Glutamatergic neuron (in vitro differentiated cells): ENCODE data around the gene SLC35G2. TPM values are rescaled to one million over a fixed set of nuclear protein-coding genes. Genes with fewer than 3 reads are reported as not detected.

ENCODE experiments used
- DNase-seq: peaks from one replicate; pipeline ENCODE4 v3.0.0; 2022
- H3K27ac Mint-ChIP-seq: one replicate; pipeline ENCODE4 v1.8.0; 2020; ENCODE audit warnings: mild to moderate bottlenecking, mixed read lengths, inconsistent platforms; ENCODE audit not compliant: unreplicated experiment
- H3K27me3 Mint-ChIP-seq: one replicate; pipeline ENCODE4 v1.8.0; 2020; ENCODE audit warnings: mild to moderate bottlenecking, moderate library complexity, mixed read lengths, inconsistent platforms; ENCODE audit not compliant: unreplicated experiment
- H3K36me3 Mint-ChIP-seq: one replicate; pipeline ENCODE4 v1.8.0; 2020; ENCODE audit warnings: mild to moderate bottlenecking, mixed read lengths, inconsistent platforms; ENCODE audit not compliant: unreplicated experiment
- H3K4me1 Mint-ChIP-seq: one replicate; pipeline ENCODE4 v1.8.0; 2020; ENCODE audit warnings: mild to moderate bottlenecking, low read depth, mixed read lengths, inconsistent platforms; ENCODE audit not compliant: unreplicated experiment
- H3K4me3 Mint-ChIP-seq: one replicate; pipeline ENCODE4 v1.8.0; 2020; ENCODE audit warnings: mild to moderate bottlenecking, mixed read lengths, inconsistent platforms; ENCODE audit not compliant: unreplicated experiment
- H3K9me3 Mint-ChIP-seq: one replicate; pipeline ENCODE4 v1.8.0; 2020; ENCODE audit warnings: mild to moderate bottlenecking, moderate library complexity, mixed read lengths, inconsistent platforms; ENCODE audit not compliant: unreplicated experiment
- CTCF ChIP-seq: fragments of 200-600 bp; sonication (generic); IDR thresholded peaks from one replicate; pipeline ENCODE4 v1.5.0; 2021; ENCODE audit not compliant: partially characterized antibody, unreplicated experiment
- total RNA-seq: library from RNA; stranded (reverse); fragmentation: NEBNext Ultra II Directional; extraction: Animal tissue kit (Norgen Biotek cat#: 25700); gene quantifications from one replicate; pipeline ENCODE4 v1.2.1, GENCODE V29; 2021; ENCODE audit not compliant: unreplicated experiment

SLC35G2 gene
- total RNA-seq, 1 donor from 2014 or later = 22.6 TPM

GRCh38 chr3:136856665-136857064 lies 37.7 kb downstream of the SLC35G2 start:
- peaks cover 7% of the 10 kb centered on the region for H3K27me3 Mint-ChIP-seq
- H3K4me3 Mint-ChIP-seq = no peak overlapping the region
- H3K9me3 Mint-ChIP-seq = peaks cover 5% of the 10 kb centered on the region
- TF ChIP-seq CTCF = no peak
- DNase-seq = no peak
- peak overlapping the region; percentile 62 for H3K27ac Mint-ChIP-seq
- H3K36me3 Mint-ChIP-seq = no peaks in the 10 kb centered on the region
- peaks cover 19% of the 10 kb centered on the region for H3K4me1 Mint-ChIP-seq

- DNase-seq = no peak
- H3K27me3 Mint-ChIP-seq = peaks cover 10% of the 10 kb centered on the region
- peaks cover 22% of the 10 kb centered on the region for H3K4me1 Mint-ChIP-seq
- no peak for TF ChIP-seq CTCF
- peaks cover 9% of the 10 kb centered on the region for H3K9me3 Mint-ChIP-seq
- no peaks in the 10 kb centered on the region for H3K36me3 Mint-ChIP-seq
- no peak overlapping the region for H3K27ac Mint-ChIP-seq
- H3K4me3 Mint-ChIP-seq = no peak overlapping the region
Measured at GRCh38 chr3:136858381-136858780, 39.5 kb downstream of the SLC35G2 start.

DNA sequence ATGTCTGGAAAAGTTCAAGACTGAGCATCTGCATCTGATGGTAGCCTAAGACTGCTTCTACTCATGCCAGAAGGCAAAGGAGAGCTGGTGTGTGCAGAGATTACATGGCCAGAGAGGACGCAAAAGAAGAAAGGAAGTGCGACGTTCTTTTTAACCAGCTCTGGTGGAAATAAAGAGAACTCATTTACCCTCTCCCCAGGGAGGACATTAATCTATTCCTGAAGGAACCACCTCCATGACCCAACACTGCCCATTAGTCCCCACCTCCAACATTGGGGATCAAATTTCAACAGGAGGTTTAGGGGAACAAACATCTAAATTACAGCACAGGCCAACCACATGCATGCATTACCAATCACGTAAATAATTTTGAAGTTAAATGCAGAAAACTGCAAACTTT lies 41.6 kb downstream of the SLC35G2 start:
- Mint-ChIP-seq H3K27ac (peak overlapping the region; percentile 81), H3K9me3 (peaks cover 10% of the 10 kb centered on the region), H3K4me1 (peaks cover 25% of the 10 kb centered on the region), H3K36me3 (no peaks in the 10 kb centered on the region), H3K27me3 (peaks cover 10% of the 10 kb centered on the region), H3K4me3 (peak overlapping the region; percentile 98)
- TF ChIP-seq CTCF = no peak
- DNase-seq = no peak

GRCh38 chr3:136861890-136862616 lies 43.1 kb downstream of the SLC35G2 start, which contains the start of gene NCK1:
Gene NCK1 (plus strand): TSS chr3:136862208. CDS start chr3:136928002, 65,794 bp downstream.
- peaks cover 17% of the 10 kb centered on the region for H3K4me1 Mint-ChIP-seq
- peak within 1 kb of the TSS; percentile 98 for H3K4me3 Mint-ChIP-seq
- TF ChIP-seq CTCF = no peak
- H3K9me3 Mint-ChIP-seq = peaks cover 10% of the 10 kb centered on the region
- peak within 1 kb of the TSS; percentile 95 for H3K27ac Mint-ChIP-seq
- H3K36me3 Mint-ChIP-seq = no peaks in the 10 kb centered on the region
- peaks cover 10% of the 10 kb centered on the region for H3K27me3 Mint-ChIP-seq
- DNase-seq = peak; percentile 98

- H3K9me3 Mint-ChIP-seq = peaks cover 10% of the 10 kb centered on the region
- peak overlapping the region; percentile 98 for H3K4me3 Mint-ChIP-seq
- peak; percentile 57 for DNase-seq
- no peak for TF ChIP-seq CTCF
- H3K27me3 Mint-ChIP-seq = peaks cover 10% of the 10 kb centered on the region
- H3K36me3 Mint-ChIP-seq = no peaks in the 10 kb centered on the region
- peak overlapping the region; percentile 95 for H3K27ac Mint-ChIP-seq
- H3K4me1 Mint-ChIP-seq = peaks cover 16% of the 10 kb centered on the region
Measured at GRCh38 chr3:136862617-136863322, 43.8 kb downstream of the SLC35G2 start.
